GM12872 (cell line): ENCODE data around the gene RENBP.

Experiments
- TF ChIP-seq, protein P1 (sequence below): IDR thresholded peaks from 3 replicates; pipeline ENCODE4 v1.5.1; 2011; ENCODE audit warnings: low read depth, mild to moderate bottlenecking, low read length, moderate library complexity; ENCODE audit not compliant: insufficient read depth

The RENBP gene

GRCh38 chrX:153951683-153952372 lies 7.4 kb upstream of the RENBP start:
- TF ChIP-seq, protein P1, sequence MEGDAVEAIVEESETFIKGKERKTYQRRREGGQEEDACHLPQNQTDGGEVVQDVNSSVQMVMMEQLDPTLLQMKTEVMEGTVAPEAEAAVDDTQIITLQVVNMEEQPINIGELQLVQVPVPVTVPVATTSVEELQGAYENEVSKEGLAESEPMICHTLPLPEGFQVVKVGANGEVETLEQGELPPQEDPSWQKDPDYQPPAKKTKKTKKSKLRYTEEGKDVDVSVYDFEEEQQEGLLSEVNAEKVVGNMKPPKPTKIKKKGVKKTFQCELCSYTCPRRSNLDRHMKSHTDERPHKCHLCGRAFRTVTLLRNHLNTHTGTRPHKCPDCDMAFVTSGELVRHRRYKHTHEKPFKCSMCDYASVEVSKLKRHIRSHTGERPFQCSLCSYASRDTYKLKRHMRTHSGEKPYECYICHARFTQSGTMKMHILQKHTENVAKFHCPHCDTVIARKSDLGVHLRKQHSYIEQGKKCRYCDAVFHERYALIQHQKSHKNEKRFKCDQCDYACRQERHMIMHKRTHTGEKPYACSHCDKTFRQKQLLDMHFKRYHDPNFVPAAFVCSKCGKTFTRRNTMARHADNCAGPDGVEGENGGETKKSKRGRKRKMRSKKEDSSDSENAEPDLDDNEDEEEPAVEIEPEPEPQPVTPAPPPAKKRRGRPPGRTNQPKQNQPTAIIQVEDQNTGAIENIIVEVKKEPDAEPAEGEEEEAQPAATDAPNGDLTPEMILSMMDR: no peak

DNA sequence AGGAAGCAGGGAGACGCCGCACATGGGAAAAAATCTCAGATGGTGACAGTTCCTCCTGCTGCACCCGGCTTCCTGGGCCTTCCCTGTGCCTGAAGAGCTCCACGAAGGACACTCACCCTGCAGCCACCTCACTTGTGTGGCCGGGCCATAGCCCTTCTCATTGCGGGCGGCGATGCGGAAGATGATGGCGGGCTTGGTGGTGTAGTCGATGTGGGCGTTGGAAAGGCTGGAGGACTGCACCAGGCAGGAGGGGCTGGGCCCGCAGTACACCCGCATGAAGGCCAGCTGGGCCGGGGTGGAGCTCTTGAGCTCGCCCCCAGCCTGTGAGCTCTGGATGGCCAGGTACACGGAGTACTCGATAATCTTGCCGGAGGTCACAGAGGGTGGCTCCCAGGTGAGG lies 5.7 kb upstream of the RENBP start:
- TF ChIP-seq, protein P1: no peak

- TF ChIP-seq, protein P1: no peak
Measured at GRCh38 chrX:153948847-153949805, 4.7 kb upstream of the RENBP start.

DNA sequence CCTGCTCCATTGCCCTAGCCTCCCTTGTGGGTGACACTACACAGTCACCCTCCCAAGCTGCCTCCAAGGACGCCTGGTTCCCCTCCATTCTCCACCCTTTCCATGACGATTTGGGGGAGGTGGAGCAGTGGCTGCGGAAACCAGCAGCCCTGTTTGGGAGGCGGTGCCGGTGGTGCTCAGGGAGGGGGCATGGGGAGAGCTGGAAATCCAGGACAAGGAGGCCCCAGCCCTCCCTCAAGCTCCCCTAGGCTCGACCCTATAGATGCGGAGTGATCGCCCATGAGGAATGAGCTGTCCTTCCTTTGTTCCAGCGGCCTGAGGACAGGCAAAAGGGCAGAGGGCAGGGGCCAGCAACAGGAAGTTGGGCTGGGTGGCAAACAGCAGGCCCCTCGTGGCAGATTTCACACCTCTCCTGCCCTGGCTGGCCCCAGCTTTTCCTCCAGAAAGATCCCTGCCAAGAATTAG lies 3.6 kb upstream of the RENBP start:
- TF ChIP-seq, protein P1: no peak

DNA sequence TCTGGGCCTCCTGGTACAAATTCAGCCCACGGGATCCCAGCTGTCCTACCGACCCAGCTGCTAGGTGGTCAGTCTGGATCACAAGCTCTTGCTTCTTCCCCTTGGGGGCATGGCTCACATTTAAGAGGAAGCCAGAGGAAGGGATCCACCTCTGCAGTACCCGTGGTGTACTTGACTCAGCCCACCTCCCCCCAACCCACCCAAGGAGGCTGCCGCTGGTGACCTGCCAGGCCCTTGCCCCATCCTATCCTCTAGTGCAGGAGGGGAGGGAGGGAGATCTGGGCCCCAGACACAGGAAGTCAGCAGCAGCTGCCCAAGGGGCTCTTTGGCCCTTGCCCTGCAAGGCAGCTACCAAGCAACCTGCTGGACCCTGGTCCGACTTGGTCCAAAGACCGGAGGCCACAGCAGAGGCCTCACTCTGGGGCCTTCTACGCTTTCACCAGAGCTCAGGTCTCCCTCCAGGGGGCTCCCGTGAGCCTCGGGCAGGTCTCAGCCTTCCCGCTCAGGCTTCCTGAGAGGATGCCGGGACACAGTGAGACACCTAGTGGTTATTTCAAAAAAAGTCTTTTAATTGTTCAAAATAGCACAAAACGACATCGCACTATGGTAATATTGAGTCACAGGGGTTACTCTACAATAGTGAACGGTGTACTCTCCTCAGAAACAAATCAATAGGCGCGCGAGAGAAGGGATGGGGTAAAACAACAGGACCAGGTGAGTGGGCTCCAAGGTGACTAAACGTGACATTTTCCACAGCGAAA lies 2.7 kb upstream of the RENBP start:
- TF ChIP-seq, protein P1: peak; percentile 89

DNA sequence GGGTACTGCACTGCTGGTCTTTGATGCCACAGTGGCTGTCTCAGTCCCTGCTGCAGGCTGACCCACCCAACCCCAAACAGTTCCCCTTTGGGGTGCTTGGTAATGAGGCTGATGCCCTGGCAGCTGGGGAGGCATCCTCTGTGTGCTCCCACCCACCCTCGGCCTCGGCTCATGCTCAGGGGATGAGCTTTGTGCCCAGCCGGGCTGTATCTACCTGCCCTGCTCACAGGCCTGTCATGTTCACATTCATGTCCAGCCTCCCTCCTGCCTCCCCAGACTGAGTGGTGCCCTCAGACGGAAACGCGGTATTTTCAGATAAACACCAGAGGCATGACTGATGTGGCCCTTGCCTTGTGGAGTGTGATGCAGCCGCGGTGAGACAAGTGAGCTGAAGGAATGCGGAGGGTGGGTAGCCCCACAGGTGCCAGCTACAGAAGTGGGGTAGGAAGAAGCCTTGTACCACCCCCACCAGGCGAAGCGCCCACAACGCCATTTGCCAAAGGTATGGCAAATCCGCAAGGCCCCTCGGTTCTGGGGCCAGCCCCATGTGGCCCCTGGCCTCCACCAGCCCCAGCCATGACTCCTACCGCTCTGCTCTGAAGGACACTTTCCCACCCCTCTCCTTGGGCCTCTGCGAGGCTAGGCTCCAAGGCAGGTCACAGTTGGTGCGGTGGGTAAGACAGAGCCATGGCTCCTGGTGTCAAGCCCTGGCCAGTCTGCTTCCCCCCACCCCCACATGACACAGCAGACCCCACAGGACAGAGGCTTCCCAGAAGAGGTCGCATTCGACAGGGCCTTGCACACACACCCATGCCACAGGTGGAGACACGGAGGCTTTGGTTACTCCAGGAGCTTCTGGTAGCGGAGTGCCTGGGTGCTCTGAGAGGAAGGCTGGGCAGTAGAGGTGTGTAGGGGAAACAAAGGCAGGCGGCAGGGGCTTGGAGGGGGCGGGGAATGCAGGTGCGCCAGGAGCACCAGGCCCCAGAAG lies 1.8 kb upstream of the RENBP start:
- TF ChIP-seq, protein P1: no peak
